Fibroblast of pulmonary artery (primary cell): ENCODE data around the gene VWA8.
A peak's percentile ranks its signal among the peaks of the same experiment; 100 is the strongest.
"Not testable (repeated sequence)": the region's sequence is repeated elsewhere in the genome, so short reads cannot be mapped to it uniquely, and the experiment has no call there.

Experiments
- DNase-seq: peaks from one replicate; pipeline ENCODE4 v3.0.0-alpha.2; 2010; ENCODE audit warnings: low read depth
- H3K4me3 ChIP-seq: replicated peaks from 2 replicates; pipeline ENCODE4 v1.5.1; 2011; ENCODE audit warnings: low read depth, mild to moderate bottlenecking, control low read depth, low read length, moderate library complexity
- CTCF ChIP-seq: IDR thresholded peaks from 2 replicates; pipeline ENCODE4 v1.5.1; 2011; ENCODE audit warnings: mild to moderate bottlenecking, control low read depth, low read length, inconsistent platforms; ENCODE audit errors: missing control alignments

Gene VWA8

GRCh38 chr13:41621716-41622431 lies 339.0 kb downstream of the VWA8 start:
- no peak for TF ChIP-seq CTCF
- H3K4me3 ChIP-seq, result no peak overlapping the region
- peak; percentile 84 for DNase-seq

GRCh38 chr13:41617633-41618032 lies 343.3 kb downstream of the VWA8 start:
- not testable (repeated sequence) for DNase-seq

GRCh38 chr13:41616151-41616550 lies 344.8 kb downstream of the VWA8 start:
- no peak overlapping the region for H3K4me3 ChIP-seq
- TF ChIP-seq CTCF, result no peak
- no peak for DNase-seq

More at GRCh38 chr13:41617633-41618032, 343.3 kb downstream of the VWA8 start:
- not testable (repeated sequence) for H3K4me3 ChIP-seq

GRCh38 chr13:41615528-41615855 lies 345.4 kb downstream of the VWA8 start:
- H3K4me3 ChIP-seq, result no peak overlapping the region
- DNase-seq, result no peak
- no peak for TF ChIP-seq CTCF

DNA sequence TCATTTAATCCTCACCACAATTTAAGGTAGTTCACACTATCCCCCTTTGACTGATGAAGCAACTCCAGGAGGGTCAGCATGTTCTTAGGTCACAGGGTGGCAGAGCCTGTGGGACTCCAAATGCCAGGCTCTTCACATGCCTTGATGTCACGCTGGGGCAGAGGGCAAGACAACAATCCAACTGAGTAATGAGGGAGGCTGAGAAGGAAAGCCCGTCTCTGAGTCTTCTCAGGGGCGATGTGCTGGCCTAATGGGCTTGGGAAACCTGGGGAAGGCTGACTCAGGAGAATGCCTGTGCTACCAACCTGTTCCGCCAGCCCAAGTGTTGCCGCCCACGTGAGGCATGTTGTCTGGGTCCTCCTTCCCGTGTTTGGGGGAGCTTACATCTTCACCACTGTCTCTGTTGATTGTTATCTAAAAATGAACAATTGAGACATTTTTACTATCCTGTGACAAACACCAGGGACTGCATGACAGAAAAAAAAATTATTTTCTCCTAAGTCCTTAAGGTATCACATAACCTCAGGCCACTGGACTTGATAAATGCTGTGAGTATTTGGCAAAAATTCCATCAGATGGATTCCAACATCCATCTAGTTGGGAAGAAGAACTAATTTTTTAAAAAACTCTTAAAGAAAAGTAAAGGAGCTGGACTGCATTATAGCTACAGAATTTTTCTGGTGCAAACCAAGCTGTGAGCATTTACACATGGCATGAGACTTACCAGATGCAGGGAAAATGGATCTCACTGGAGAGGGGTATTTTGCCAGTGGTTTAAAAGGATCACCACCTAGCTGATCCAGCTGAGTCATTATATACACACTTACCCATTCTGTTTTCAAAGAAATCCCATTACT lies 346.0 kb downstream of the VWA8 start:
- no peak overlapping the region for H3K4me3 ChIP-seq
- no peak for TF ChIP-seq CTCF
- peak; percentile 69 for DNase-seq

DNA sequence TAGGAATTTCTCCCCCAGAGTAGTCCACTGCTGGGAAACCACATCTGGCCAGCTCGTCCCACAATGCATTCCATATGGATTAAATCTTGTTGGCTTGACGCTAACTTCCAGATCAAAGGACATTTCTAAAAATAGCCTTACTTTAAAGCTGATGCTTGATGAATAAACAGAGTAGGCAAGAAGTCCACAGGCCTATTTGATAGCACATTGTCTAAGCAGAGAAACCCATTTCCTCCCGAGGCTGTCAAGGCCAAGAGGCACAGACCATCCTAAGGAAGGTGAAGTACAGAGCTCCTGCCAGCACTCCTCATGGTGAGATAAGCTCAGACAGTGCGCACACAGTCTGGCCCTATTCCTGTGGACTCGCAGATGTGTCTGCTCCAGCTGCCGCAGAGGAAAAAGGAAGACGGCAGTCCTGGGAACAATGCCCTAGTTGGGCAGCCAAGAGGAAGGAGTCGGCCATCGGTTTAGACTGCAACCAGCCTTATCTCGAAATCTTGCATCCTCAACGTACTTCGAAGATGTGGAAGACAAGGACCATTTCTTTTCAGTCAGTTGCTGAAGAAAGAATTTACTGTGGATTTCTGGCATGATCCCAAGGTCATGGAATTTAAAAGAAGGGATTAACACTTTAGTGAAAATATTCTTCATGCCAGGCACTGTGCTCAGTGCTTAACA lies 346.8 kb downstream of the VWA8 start:
- peak; percentile 97 for DNase-seq

More for the DNA sequence above, 346.8 kb downstream of the VWA8 start:
- no peak for TF ChIP-seq CTCF
- no peak overlapping the region for H3K4me3 ChIP-seq
